HCT116 (cell line): ENCODE data around the gene ZNF792. TPM values are rescaled to one million over a fixed set of nuclear protein-coding genes. Genes with fewer than 3 reads are reported as not detected.

Experiments used
- ATAC-seq: fragments of 200-7000 bp; cut with Tn5 transposase; 2 replicates; pipeline ENCODE4 v1.9.1; 2020; ENCODE audit warnings: mild to moderate bottlenecking, moderate library complexity
- BruUV-seq: library from RNA; stranded (reverse); fragments of 400-500 nt; replicated peaks from 2 replicates; lab custom pipeline; 2021; lab: Mats Ljungman, UMichigan
- CTCF ChIA-PET: fragments of 300-600 bp; sonication (Branson Sonifier 250); formaldehyde crosslinking; loops from one replicate; lab custom pipeline; 2021; ENCODE audit warnings: antibody characterized with exemption; lab: Charles Lee
- POLR2A ChIA-PET: fragments of 300-600, 350-600 bp; sonication (Branson Sonifier 250); formaldehyde crosslinking; loops from one replicate; lab custom pipeline; 2021; ENCODE audit warnings: antibody characterized with exemption; lab: Charles Lee
- RAD21 ChIA-PET, 2 experiments: fragments of 300-600 bp; sonication (Branson Sonifier 250); formaldehyde crosslinking; loops; one replicate each; lab custom pipeline; 2023; ENCODE audit warnings: low total read pairs in 2 of 2; ENCODE audit not compliant: uncharacterized antibody in 2 of 2, unreplicated experiment in 2 of 2, low non-redundant PET in 1 of 2; lab: Charles Lee
- DNase-seq: peaks from one replicate; pipeline ENCODE4 v3.0.0-alpha.2; 2010; ENCODE audit warnings: low read depth, low spot score
- H2AFZ ChIP-seq: fragments of 200-600 bp; shearing (Covaris generic), sonication (generic); 2 replicates; pipeline ENCODE4 v1.6.1; 2017; ENCODE audit warnings: low read depth, mixed run types, mixed read lengths, antibody characterized with exemption, low read length; ENCODE audit not compliant: poor library complexity, severe bottlenecking
- H3K27ac ChIP-seq: 2 replicates; pipeline ENCODE4 v1.5.1; 2012; ENCODE audit warnings: low read depth, low read length
- H3K27me3 ChIP-seq: fragments of 200-600 bp; sonication (generic); 2 replicates; pipeline ENCODE4 v1.6.1; 2016; ENCODE audit warnings: mixed run types, low read length, mixed read lengths; ENCODE audit not compliant: insufficient read depth
- H3K36me3 ChIP-seq, 2 experiments: fragments of 200-500 bp in 1 of 2; fragments of 200-600 bp in 1 of 2; sonication (Bioruptor generic) in 1 of 2; sonication (generic) in 1 of 2; 2 replicates each; pipeline versions ENCODE4 v1.5.1 to v1.6.1; 2014 to 2016; ENCODE audit warnings: low read length in 2 of 2, inconsistent platforms in 1 of 2, mixed read lengths in 1 of 2, mixed run types in 1 of 2; ENCODE audit not compliant: insufficient read depth in 2 of 2, control insufficient read depth in 1 of 2
- H3K4me1 ChIP-seq, 2 experiments: fragments of 200-600 bp in 1 of 2; sonication (generic) in 1 of 2; 2 replicates each; pipeline versions ENCODE4 v1.5.1 to v1.6.1; 2012 to 2017; ENCODE audit warnings: low read length in 2 of 2, inconsistent platforms in 1 of 2, mild to moderate bottlenecking in 1 of 2, mixed read lengths in 1 of 2, mixed run types in 1 of 2, moderate library complexity in 1 of 2; ENCODE audit not compliant: insufficient read depth in 2 of 2, control insufficient read depth in 1 of 2
- H3K4me2 ChIP-seq: fragments of 200-600 bp; sonication (generic); 2 replicates; pipeline ENCODE4 v1.6.1; 2017; ENCODE audit warnings: mixed run types, low read length, mixed read lengths
- H3K4me3 ChIP-seq, 2 experiments: fragments of 200-600 bp in 1 of 2; sonication (generic) in 1 of 2; replicated peaks in 1 of 2; 2 replicates each; pipeline ENCODE4 v1.5.1; 2011 to 2016; ENCODE audit warnings: low read length in 2 of 2, control low read depth in 1 of 2, low read depth in 1 of 2, mild to moderate bottlenecking in 1 of 2, mixed read lengths in 1 of 2, mixed run types in 1 of 2
- H3K79me2 ChIP-seq: fragments of 200-600 bp; sonication (generic); 2 replicates; pipeline ENCODE4 v1.6.1; 2017; ENCODE audit warnings: mild to moderate bottlenecking, mixed run types, low read length, moderate library complexity, mixed read lengths; ENCODE audit not compliant: insufficient read depth
- H3K9ac ChIP-seq: fragments of 200-600 bp; sonication (generic); 2 replicates; pipeline ENCODE4 v1.6.1; 2016; ENCODE audit warnings: low read length, mixed read lengths
- H3K9me2 ChIP-seq: fragments of 200-600 bp; sonication (generic), shearing (Covaris generic); 2 replicates; pipeline ENCODE4 v1.6.1; 2017; ENCODE audit warnings: mixed run types, mild to moderate bottlenecking, moderate library complexity; ENCODE audit not compliant: insufficient read depth
- H3K9me3 ChIP-seq, 2 experiments: fragments of 200-500 bp in 1 of 2; fragments of 200-600 bp in 1 of 2; sonication (Bioruptor generic) in 1 of 2; sonication (generic) in 1 of 2; 2 replicates each; pipeline ENCODE4 v1.6.1; 2014 to 2017; ENCODE audit warnings: low read length in 2 of 2, mixed read lengths in 2 of 2, inconsistent platforms in 1 of 2, low read depth in 1 of 2, mild to moderate bottlenecking in 1 of 2, mixed run types in 1 of 2, moderate library complexity in 1 of 2; ENCODE audit not compliant: control insufficient read depth in 1 of 2, insufficient read depth in 1 of 2
- H4K20me1 ChIP-seq: fragments of 200-600 bp; sonication (generic), shearing (Covaris generic); 2 replicates; pipeline ENCODE4 v1.6.1; 2017; ENCODE audit warnings: mixed run types, mild to moderate bottlenecking, moderate library complexity; ENCODE audit not compliant: insufficient read depth
- CBX3 ChIP-seq: IDR thresholded peaks from 2 replicates; pipeline ENCODE4 v1.6.1; 2012; ENCODE audit warnings: low read depth
- CEBPB ChIP-seq: IDR thresholded peaks from 2 replicates; pipeline ENCODE4 v1.6.1; 2012; ENCODE audit warnings: low read depth
- EZH2 ChIP-seq: fragments of 200-600 bp; sonication (generic); IDR thresholded peaks from 2 replicates; pipeline ENCODE4 v1.6.1; 2017; ENCODE audit warnings: antibody characterized with exemption, mixed run types
- EZH2phosphoT487 ChIP-seq: fragments of 200-600 bp; IDR thresholded peaks from 2 replicates; pipeline ENCODE4 v1.6.1; 2018; ENCODE audit warnings: antibody characterized with exemption, borderline replicate concordance
- POLR2AphosphoS5 ChIP-seq: IDR thresholded peaks from 2 replicates; pipeline ENCODE4 v1.6.1; 2011; ENCODE audit warnings: mild to moderate bottlenecking, low read depth, low read length, moderate library complexity
- SP1 ChIP-seq: IDR thresholded peaks from 2 replicates; pipeline ENCODE4 v1.6.1; 2012; ENCODE audit warnings: low read depth
- intact Hi-C: fragments of 100-400 bp; cut with micrococcal nuclease; formaldehyde crosslinking; loops from 2 replicates; pipeline ENCODE4 v1.10.0; 2022
- total RNA-seq: library from RNA; stranded (reverse); gene quantifications from one replicate; pipeline ENCODE4 v1.2.1, GENCODE V29; 2021; ENCODE audit not compliant: unreplicated experiment
- TF ChIP-seq, protein P1 (sequence below): IDR thresholded peaks from 2 replicates; pipeline ENCODE4 v1.6.1; 2012; ENCODE audit warnings: low read depth
- TF ChIP-seq, protein P2 (sequence below): IDR thresholded peaks from 2 replicates; pipeline ENCODE4 v1.6.1; 2011; ENCODE audit warnings: mild to moderate bottlenecking, low read length, moderate library complexity; ENCODE audit not compliant: insufficient replicate concordance; ENCODE audit errors: extremely low read depth
- TF ChIP-seq, protein P3 (sequence below): IDR thresholded peaks from 2 replicates; pipeline ENCODE4 v1.6.1; 2012

ZNF792 gene
- total RNA-seq, 1 experiment from 2014 or later, result 3.6 TPM

DNA sequence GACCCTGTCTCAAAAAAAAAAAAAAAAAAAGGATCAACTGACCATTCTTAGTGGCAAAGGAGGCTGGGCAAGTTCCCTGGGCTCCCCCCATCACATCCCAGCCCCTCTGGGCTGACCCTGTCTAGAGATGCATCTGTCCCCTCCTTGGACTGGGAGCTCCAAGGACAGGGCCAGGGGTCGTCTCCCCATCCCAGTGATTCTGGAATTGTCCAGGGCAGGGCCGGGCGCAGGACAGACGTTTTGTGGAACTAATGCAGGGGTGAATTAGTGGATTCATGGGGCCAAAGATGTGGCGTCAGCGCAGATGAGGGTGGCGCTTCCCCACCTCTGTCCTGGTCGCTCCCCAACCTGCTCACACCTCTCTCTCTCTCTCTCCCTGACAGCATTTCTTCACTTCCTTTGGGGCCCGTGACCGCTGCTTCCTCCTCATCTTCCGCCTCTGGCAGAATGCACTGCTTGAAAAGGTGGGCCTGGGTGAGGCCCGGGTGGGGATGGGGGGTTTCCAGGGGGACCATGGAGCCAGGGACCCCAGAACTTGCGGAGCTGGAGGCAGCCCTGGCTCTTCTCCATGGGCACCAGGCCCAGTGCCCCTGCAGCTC, 47.2 kb upstream of the ZNF792 start:
- H3K4me1 ChIP-seq, result no peaks in the 10 kb centered on the region
- H2AFZ ChIP-seq, result no peak overlapping the region
- H3K27ac ChIP-seq, result no peak overlapping the region
- H3K4me2 ChIP-seq, result no peak overlapping the region
- H3K9me2 ChIP-seq, result no peaks in the 10 kb centered on the region
- H3K79me2 ChIP-seq, result 0 out of 2 replicates have a peak, but pooled peaks cover 3% of the 10 kb centered on the region
- H3K36me3 ChIP-seq, result peaks cover 20 to 23% of the 10 kb centered on the region in 2 experiments; a peak in 3 of 4 replicates
- ATAC-seq, result no peak
- no peak overlapping the region for H3K4me3 ChIP-seq
- ChIA-PET RAD21 (no interaction called here), POLR2A (no interaction called here), CTCF (no interaction called here)
- BruUV-seq, result no TSS peak
- H4K20me1 ChIP-seq, result no peaks in the 10 kb centered on the region
- no peak for TF ChIP-seq EZH2
- no peak for TF ChIP-seq EZH2phosphoT487
- TF ChIP-seq, protein P1, sequence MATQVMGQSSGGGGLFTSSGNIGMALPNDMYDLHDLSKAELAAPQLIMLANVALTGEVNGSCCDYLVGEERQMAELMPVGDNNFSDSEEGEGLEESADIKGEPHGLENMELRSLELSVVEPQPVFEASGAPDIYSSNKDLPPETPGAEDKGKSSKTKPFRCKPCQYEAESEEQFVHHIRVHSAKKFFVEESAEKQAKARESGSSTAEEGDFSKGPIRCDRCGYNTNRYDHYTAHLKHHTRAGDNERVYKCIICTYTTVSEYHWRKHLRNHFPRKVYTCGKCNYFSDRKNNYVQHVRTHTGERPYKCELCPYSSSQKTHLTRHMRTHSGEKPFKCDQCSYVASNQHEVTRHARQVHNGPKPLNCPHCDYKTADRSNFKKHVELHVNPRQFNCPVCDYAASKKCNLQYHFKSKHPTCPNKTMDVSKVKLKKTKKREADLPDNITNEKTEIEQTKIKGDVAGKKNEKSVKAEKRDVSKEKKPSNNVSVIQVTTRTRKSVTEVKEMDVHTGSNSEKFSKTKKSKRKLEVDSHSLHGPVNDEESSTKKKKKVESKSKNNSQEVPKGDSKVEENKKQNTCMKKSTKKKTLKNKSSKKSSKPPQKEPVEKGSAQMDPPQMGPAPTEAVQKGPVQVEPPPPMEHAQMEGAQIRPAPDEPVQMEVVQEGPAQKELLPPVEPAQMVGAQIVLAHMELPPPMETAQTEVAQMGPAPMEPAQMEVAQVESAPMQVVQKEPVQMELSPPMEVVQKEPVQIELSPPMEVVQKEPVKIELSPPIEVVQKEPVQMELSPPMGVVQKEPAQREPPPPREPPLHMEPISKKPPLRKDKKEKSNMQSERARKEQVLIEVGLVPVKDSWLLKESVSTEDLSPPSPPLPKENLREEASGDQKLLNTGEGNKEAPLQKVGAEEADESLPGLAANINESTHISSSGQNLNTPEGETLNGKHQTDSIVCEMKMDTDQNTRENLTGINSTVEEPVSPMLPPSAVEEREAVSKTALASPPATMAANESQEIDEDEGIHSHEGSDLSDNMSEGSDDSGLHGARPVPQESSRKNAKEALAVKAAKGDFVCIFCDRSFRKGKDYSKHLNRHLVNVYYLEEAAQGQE, result no peak
- no peak for TF ChIP-seq CBX3
- no peak for TF ChIP-seq CEBPB
- TF ChIP-seq SP1, result no peak
- TF ChIP-seq, protein P2, sequence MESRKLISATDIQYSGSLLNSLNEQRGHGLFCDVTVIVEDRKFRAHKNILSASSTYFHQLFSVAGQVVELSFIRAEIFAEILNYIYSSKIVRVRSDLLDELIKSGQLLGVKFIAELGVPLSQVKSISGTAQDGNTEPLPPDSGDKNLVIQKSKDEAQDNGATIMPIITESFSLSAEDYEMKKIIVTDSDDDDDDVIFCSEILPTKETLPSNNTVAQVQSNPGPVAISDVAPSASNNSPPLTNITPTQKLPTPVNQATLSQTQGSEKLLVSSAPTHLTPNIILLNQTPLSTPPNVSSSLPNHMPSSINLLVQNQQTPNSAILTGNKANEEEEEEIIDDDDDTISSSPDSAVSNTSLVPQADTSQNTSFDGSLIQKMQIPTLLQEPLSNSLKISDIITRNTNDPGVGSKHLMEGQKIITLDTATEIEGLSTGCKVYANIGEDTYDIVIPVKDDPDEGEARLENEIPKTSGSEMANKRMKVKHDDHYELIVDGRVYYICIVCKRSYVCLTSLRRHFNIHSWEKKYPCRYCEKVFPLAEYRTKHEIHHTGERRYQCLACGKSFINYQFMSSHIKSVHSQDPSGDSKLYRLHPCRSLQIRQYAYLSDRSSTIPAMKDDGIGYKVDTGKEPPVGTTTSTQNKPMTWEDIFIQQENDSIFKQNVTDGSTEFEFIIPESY, result no peak
- no peak for TF ChIP-seq POLR2AphosphoS5
- TF ChIP-seq, protein P3, sequence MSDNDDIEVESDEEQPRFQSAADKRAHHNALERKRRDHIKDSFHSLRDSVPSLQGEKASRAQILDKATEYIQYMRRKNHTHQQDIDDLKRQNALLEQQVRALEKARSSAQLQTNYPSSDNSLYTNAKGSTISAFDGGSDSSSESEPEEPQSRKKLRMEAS, result no peak
- no peaks in the 10 kb centered on the region for H3K27me3 ChIP-seq
- no peak overlapping the region for H3K9ac ChIP-seq
- DNase-seq, result no peak
- intact Hi-C loops, result loop anchor here (5.0 kb wide), 1 partner anchor 159 kb away; no protein-coding TSS in a partner anchor
- no peaks in the 10 kb centered on the region for H3K9me3 ChIP-seq
